HuH-7 (cell line): ENCODE data around the gene LUM.

Source experiments
- DNase-seq: peaks from one replicate; pipeline ENCODE4 v3.0.0; 2011; ENCODE audit warnings: low spot score

Gene LUM, protein sequence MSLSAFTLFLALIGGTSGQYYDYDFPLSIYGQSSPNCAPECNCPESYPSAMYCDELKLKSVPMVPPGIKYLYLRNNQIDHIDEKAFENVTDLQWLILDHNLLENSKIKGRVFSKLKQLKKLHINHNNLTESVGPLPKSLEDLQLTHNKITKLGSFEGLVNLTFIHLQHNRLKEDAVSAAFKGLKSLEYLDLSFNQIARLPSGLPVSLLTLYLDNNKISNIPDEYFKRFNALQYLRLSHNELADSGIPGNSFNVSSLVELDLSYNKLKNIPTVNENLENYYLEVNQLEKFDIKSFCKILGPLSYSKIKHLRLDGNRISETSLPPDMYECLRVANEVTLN

DNA sequence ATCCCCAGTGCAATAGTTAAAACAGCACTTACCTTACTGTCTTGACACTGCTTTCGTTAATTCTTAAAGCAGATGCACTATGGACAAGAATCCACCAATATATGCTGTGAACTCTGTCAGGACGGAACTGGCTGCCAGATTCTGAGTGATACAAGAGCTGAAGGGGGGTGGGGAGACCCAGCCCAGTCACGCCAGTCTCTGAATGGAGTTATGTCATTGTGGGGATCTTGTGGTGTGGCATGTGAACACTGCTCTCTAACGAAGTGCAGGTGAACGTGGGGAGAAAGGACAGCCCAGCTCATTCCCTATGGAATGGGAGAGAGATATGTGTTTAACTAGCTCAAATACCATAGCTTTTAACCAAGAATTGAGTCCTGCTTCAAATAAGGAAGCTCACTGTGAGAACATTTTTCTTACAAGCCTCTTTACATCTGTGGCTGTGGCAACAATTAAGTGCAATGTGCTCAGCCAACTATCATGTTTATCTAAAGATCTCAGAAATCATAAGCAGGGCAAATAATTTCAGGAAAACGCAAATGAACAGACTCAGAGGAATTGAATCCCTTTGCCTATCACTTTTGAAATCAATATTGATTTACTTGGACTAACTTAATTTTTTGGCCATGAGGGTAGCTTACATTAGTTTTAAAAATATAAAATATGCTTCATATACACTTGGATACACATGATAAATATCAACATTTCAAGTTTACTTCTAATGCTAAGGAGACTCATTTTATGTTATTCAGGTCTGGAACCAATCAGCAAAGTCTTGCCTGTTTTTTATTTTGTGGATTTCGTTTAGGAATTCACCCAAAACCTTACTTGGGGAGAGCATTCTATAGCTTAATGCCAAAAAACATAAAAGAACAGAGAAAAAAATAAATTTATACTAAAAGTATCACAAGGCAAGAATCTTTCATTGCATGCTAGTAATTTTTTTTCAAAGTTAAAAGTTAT is at the start of gene LUM:
LUM (minus strand) TSS at position 129 of the 960 bp plus-strand sequence. CDS start 2,515 bp downstream, outside the sequence.
- no peak for DNase-seq

DNA sequence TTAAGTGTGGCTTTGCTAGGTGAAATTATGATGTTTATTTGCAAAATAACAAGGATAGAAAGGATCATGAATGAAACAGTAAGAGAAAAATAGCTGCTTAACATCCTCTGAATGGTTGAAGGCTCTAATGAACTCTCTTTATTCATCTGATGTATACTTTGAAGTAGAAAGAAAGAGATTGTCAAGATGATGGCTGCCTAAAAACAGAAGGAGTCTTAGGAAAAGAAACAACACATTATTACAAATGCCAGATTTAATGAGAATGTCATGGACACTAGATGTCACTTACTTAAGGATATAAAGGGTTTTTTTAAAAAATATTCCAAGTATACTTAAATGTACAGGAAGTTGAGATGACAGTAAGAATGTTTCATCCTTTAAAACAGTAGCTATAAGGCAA is 49.7 kb upstream of the LUM start:
- no peak for DNase-seq

DNA sequence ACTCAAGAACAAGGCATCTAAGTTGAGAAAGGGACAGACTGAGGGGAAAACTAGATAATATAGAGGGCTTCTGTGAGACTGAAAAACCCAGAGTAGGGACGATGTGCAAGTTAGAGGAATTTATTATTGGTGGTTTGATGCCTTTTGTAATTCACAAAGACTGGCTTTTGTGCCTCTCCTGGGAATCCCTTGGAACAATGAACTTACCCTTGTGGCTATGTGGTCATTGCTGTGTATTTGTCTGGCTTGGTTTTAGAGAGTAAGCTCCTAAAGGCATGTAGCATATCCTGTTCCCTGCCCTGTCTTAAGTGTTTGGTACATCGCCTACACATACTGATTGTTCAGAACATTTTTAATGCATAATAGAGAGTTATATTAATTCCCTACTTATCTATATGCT is 44.7 kb upstream of the LUM start:
- DNase-seq, result no peak

DNA sequence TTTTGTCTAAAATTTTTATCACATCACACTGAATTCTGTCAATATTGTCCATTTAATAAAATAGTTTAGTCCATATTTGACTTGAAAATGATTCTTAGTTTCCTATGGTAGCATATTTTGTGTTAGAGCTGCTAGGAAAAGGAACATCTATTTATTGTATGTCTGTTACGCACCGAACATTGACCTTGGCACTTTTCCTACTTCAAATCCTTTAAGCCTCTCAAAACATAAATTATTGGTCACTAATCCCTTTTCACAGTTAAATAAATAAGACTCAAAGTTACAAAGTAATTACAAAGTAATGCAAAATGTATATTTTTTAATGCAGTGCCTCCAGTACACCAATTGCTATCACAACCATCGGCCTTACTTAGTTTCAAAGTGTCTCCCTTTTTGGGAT is 42.8 kb upstream of the LUM start:
- no peak for DNase-seq

DNA sequence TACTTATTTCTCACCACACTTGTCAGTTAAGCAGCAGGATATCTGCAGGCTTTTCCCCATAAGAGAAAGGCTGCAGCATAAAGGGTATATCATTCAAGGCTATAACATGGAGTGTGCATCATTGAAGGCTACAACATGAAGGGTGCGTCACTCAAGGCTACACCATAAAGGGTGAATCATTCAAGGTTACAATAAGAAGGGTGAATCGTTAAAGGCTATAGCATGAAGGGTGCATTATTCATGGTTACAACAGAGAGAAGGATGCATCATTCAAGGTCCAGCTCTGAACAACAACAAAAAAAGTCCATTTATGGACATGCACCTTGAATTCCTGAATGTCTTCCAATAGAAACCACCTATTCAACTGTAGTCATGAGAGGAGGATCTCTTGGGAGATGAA is 32.8 kb upstream of the LUM start:
- DNase-seq, result no peak

DNA sequence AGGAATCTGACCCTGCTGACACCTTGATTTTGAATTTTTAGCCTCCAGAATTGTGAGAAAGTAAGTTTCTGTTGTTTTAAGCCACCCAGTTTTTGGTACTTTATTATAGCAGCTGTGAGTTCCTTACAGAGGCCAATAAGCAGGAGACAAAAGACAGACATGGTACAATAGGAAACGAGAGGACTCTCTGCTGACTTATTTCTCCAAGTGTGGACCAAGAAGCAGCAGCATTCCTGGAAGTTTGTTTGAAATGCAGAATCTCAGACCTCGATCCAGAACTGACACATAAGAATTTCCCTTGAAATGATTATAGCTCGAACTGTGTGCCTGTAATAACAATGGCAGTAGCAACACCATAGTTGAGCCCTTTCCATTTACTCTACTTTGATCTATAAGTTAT is 31.9 kb upstream of the LUM start:
- no peak for DNase-seq

DNA sequence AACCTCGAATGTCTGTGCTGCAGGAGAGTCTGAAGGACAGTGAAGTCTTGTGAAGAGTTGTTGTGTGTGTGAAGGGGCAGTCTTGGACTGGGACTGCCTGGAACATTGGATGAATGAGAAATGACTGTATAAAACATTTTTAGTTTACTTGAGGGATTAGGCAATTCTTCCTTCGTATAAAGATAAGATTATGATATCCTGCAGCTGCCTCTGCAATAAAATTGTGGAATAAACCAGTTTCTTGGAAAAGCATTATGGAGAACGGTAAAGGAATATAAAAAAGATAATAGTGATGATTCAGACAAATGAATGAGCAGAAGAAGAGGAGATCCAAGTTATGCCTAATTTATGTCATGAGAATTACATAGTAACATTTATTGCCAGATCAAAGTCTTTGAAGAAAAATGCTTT is 30.9 kb upstream of the LUM start:
- DNase-seq, result no peak

DNA sequence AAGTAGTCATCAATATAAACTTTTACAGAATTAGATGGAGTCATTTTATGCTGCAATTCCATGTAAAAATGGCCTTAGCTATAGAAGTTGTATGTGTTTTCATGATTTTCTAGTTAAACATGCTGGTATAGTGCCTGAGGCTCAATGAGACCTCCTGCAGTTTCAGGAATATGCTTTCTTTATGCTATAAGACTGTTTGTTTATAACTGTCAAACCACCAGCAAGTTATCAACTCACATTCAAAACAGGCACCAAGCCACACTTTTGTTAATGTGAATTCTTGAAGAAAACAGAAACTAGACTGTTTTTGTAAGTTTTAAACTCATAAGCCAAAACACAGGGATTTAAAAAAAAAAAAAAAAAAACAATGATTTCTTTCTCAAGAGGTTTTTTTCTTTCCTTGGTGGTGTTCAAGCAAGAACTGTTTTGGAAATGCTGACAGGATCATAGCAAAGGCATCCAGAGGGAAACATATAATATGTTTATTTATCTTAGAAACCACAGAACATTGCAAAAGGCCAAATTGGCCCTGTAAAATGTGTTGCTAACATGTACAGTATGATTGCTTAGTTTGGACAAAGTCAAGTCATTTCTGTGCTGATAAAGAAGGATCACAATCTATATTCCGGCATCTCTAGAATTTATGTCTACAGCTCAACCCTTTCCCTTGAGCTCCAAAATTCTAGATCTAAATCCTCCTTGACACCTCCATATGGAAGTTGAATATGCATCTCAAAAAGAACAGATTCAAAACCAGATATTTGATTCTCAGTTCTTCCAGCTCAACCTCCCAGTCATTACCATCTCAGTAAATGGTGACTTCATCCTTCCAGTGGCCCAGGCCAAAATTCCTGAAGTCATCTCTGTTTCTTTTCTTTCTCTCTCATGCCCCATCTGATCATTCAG is 29.0 kb upstream of the LUM start:
- DNase-seq, result no peak

DNA sequence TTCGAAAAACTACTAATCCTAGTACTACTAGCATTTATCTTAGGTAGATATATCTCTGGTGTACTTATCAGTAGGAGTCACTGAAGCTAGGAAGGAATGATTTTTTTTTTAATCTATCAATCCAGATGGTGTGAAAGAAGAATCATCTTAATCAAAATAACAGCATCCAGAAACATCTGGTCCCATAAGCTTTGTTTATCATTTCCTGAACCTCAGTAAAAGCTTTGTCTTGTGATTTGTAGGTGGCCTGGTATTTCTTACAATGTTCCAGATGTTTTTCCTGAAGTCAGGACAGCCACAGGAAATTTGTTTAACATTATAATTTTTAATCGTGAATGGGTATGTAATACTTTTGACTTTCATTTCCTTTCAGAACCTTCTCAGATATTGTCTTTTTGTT is 28.0 kb upstream of the LUM start:
- no peak for DNase-seq

DNA sequence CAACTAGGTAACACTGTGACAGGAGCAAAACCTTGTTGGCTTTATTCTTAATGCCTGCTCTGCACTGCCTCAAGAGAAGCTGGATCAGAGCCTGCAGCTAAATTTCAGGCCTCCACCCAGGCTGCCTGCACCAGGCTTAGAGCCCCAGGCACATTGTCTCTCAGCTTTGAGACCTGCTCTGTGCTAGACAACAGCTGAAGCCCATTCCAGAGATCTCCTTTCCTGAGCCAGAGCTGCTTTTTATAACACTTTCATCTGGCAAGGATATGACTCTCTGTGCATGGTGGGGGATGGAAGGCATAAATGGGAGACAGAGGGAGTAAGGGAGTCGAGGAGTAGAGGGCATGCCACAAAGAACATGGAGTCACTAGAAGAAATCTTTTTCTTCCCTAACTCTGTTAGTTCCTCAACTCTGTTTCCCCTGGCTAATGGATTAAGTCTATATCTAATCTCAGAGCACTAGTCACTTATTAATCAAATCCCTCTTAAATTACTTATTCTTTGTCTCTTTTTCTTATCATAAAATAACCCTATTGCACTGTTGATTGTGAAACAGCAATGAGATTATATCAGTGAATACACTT is 27.1 kb upstream of the LUM start:
- DNase-seq, result no peak

DNA sequence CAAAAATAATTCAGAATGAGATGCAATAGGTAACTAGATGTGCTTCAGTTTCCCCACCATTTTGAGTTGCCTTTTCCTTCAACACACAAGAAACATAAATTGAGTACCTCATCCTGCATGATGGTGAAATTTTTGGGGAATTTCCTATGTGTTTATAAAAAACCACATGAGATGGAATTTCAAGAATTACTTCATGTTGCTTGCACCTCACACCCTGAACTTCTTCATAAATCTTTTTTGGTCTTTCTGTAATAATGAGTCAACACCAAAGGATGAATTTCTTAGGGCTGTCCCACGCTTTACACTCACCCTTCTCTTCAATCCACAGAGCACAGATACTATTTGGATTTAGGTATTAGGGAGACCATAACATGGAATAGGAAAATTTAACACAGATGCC is 22.6 kb upstream of the LUM start:
- no peak for DNase-seq

DNA sequence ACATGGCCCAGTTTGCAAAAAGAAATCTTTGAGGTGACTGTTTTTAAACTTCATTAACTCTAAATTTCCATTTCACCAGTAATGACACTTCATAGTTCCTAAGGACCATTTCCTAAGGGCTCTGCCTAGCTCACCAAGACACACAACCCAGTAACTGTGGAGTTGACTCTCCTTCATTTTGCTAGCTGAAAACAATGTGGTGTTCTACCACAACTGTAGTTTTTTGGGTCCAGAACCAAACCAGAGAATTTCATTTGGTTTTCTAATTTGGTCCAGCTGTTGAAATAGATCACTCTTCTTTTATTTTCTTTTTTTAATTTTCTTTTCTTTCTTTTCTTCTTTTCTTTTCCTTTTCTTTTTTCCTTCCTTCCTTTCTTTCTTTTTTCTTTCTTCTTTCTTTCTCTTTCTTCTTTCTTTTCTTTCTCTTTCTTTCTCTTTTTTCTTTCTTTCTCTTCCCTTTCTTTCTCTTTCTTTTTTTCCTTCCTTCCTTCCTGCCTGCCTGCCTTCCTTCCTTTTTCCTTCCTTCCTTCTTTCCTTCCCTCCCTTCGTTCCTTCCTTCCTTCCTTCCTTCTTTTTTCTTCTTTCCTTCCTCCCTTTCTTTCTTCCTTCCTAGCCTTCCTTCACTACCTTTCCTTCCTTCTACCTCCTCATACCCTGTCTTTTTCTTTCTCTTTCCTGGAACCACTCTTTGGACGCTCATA is 18.5 kb upstream of the LUM start:
- no peak for DNase-seq

DNA sequence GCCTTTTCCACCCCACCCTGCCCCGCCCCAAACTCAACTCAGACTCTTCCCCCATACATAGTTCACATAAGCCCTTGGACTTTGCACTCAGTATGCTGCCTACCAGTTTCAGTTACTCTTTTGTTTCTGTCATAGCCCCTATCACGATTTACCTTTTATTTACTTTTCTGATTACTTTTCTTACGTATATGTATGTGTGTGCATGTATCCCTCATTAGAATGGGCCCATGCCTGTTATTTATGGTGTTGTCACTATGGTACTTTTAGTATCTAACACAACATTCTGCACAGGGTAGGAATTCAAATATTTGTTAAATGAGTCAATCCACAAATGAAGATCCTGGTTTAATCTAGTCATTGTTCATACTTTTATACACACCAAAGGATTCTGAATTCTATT is 16.5 kb upstream of the LUM start:
- no peak for DNase-seq

DNA sequence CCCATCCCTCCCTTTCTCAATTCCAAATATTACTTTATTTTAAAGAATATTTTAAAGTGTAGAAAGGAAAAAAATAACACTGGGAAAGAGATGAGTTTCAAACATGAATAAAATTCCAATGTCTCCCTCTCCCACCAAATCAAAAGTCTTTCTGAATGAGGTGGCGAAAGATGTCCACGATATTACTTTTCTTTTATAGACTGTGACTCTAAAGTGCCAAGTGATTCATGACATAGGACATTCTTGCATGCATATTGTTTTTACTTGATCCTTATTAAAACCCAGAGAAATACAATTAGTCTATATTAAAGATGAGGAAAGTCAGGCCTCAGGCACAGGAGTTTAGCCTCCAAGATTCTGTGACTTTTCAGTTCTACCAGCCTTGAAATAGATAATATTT is 16.0 kb upstream of the LUM start:
- DNase-seq, result no peak

DNA sequence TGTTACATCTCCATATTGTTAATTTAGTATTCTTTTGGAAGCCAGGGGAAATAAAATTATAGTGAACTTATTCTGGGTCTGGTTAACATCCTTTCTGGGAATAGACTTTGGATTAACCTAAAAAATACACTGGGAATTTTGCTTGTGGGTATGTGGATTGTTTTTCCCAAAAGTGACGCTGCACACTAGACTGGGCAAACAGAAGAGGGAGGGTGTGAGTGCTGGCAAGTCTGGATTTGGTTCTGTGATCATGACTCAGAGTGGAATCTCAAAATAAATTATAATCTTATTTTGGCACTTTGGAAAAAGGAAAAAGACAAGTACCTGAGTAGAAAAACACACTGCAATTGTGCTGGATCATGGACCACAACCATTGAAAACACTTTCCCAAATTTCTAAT is 15.2 kb upstream of the LUM start:
- DNase-seq, result no peak

DNA sequence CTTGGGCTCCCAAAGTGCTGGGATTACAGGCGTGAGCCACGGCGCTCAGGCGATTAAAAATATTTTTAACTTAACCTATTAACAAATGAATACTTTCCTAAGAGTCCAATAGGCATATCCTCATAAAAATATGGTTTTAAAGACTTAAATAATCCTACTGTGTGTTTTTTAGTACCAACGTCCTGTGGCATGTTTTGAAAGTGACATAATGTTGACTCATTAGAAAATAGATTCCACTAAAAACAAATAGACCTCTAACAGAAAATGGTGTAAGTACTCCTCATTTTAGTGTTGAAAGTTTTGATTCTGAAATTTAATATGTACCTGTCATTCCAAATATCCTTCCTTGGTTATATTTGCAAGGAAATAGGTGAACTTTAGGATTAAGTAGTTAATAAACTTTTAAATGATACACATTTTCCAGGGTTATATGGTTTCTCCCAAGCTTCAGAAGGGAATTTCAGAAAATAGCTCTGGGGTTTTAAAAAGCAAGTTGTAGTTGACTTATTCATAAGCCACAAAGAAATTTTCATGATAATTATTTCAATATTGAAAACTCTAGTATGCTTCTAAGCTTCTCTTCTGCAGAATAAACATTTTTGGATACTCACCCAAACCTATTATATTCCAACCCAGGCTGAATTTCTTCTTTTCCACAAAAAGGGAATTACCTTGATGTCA is 12.1 kb upstream of the LUM start:
- DNase-seq, result no peak

DNA sequence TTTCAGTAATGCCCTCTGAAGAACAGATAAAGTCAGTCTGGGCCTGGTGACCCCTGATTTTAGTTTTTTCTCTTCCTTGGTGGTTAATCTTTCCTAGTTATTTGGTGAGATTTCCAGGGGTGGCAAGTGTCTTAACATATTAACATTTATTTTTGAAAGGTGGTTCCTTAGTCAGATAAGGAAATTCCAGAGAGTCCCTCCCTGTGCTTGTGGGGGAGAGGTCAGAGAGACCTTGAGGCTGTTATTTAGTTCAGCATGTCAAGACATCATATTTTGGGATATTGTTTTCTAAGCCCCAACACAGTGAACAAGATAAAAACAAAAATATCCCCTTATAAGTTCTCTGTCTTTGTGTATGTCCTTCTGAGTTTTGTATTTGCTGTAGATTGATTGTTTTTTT is 9.5 kb upstream of the LUM start:
- DNase-seq, result no peak

DNA sequence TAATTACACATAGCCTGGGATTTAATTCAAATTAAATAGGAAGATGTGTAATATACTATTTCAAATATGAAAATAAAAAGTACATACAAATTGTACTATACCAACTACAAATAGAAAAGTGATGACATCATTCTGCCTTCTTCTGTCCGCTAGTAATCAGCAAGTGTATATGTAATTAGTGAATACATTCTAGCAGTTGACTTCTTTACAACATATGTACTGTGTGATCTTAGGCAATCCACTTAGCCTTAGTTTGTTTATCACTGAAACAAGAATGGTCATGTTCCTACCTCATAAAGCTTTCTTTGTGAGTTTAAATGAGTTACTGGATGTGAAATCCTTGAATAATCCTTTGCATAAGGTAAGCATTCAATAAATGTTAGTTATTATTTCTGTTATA is 7.8 kb upstream of the LUM start:
- no peak for DNase-seq

DNA sequence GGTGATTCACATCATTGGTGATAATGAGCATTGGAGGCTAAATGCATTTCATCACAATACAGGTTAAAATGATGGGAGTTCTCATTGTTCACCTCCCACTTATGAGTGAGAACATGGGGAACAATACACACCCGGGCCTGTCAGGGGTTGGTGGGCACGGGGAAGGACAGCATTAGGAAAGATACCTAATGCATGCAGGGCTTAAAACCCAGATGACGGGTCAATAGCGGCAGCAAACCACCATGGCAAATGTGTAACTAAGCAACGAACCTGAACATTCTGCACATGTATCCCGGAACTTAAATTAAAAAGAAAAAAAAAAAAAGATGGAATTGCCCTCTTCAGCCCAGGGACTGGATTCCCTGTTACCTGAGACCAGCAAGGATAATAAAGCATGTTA is 2.3 kb upstream of the LUM start:
- no peak for DNase-seq

DNA sequence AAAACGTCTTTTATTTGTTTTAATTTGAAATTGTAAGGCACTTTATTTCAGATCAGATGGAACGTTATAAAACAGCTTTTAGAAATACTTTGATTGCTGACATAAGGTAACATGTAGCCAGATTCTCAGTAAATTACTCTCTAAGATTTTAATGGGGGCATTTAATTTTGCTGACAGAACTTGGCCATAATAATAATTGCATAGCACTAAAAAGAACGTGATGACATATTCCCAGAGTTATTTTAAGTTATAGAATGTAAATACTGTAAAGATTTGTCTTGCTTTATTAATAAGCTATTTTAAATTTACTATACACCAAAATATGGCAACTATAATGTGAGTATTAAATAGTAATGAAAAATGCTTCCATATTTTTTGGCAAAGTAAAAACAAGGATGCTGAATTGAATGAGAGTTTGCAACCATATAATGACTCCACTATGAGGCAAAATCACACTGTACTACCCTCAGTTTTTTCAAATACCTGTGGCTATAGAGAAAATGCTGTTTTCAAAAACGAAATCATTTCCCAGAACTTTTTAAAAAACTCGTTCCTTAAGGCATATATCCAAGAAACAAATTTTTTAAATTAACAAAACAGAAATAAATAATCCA is 876 bp downstream of the LUM start:
- DNase-seq, result no peak
